Measurements from ENCODE around the gene MCM9. TPM values are rescaled to one million over a fixed set of nuclear protein-coding genes. Genes with fewer than 3 reads are reported as not detected.

Gene MCM9
- total and polyA plus RNA-seq, 11 donors = 2.1 to 8.5 (median 4.8) TPM

DNA sequence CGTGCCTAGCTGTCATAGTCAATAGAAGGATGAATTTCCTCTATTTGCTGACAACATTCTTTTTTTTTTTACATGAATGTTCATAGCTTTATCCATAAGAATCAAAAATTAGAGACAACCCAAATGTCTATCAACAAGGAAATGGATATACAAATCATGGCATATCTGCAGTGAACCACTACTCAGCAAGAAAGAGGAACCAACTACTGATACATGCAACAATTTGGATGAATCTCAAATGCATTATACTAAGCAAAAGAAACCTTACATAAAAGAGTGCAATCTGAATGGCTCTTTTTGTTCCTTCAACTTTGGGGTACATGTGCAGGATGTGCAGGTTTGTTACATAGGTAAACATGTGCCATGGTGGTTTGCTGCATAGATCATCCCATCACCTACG is 17.7 kb upstream of the MCM9 start:
- H3K4me3 ChIP-seq = no peak overlapping the region
- intact Hi-C loops (cut with DNase I) = no loop called here
- TF ChIP-seq, protein P1, sequence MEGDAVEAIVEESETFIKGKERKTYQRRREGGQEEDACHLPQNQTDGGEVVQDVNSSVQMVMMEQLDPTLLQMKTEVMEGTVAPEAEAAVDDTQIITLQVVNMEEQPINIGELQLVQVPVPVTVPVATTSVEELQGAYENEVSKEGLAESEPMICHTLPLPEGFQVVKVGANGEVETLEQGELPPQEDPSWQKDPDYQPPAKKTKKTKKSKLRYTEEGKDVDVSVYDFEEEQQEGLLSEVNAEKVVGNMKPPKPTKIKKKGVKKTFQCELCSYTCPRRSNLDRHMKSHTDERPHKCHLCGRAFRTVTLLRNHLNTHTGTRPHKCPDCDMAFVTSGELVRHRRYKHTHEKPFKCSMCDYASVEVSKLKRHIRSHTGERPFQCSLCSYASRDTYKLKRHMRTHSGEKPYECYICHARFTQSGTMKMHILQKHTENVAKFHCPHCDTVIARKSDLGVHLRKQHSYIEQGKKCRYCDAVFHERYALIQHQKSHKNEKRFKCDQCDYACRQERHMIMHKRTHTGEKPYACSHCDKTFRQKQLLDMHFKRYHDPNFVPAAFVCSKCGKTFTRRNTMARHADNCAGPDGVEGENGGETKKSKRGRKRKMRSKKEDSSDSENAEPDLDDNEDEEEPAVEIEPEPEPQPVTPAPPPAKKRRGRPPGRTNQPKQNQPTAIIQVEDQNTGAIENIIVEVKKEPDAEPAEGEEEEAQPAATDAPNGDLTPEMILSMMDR (IDR thresholded peaks at IDR 0.05) = no peak
- no peak for TF ChIP-seq POLR2A (IDR thresholded peaks at IDR 0.05)
- H3K9me3 ChIP-seq = peaks cover 0 to 19% (median 0%) of the 10 kb centered on the region in 12 donors
- H3K4me1 ChIP-seq = no peaks in the 10 kb centered on the region
- H3K27ac ChIP-seq = no peak overlapping the region
- 94 to 98% (median 97%) methylated on average over 2 of the region's 2 CpGs for WGBS, 4 donors
- H3K36me3 ChIP-seq = no peaks in the 10 kb centered on the region
- DNase-seq = no peak
- ATAC-seq = no peak
- H3K27me3 ChIP-seq = no peaks in the 10 kb centered on the region

DNA sequence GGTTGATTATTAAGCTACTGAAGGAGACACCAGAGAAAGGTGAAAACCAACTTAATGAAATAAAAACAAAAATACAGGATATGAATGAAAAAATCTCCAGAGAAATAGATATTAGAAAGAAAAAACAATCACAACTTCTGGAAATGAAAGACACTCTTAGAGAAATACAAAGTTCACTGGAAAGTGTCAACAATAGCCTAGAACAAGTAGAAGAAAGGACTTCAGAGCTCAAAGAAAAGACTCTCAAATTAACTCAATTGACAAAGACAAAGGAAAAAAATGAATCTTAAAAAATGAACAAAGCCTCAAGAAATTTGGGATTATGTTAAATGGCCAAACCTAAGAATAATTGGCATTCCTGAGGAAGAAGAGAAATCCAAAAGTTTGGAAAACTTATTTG is 10.3 kb upstream of the MCM9 start:
- no peak for DNase-seq
- H3K36me3 ChIP-seq = no peaks in the 10 kb centered on the region
- TF ChIP-seq, protein P1 (IDR thresholded peaks at IDR 0.05) = no peak
- TF ChIP-seq POLR2A (IDR thresholded peaks at IDR 0.05) = no peak
- H3K9me3 ChIP-seq = peaks cover 0 to 70% (median 15%) of the 10 kb centered on the region in 12 donors
- ATAC-seq = no peak
- intact Hi-C loops (cut with DNase I) = no loop called here
- H3K27me3 ChIP-seq = no peaks in the 10 kb centered on the region
- no peaks in the 10 kb centered on the region for H3K4me1 ChIP-seq
- no peak overlapping the region for H3K27ac ChIP-seq
- no peak overlapping the region for H3K4me3 ChIP-seq

DNA sequence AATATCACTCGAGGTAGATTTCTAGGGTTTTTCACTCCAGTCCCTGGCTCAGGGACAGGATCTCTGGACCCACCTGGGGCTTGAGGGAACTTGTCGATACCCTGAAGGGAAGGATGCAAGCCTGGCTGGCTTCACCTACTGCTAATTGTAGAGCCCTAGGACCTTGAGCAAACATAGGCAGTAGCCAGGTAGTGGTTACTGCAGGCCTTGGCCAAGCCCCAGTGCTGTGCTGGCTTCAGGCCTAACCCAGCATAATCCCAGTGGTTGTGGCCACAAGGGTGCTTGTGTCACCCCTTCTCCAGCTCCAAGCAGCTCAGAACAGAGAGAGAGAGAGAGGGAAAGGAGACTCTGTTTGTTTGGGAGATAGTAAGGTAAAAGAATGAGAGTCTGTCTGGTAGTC is 5.8 kb upstream of the MCM9 start:
- ATAC-seq (no peak), DNase-seq (no peak)
- Histone ChIP-seq H3K9me3 (peaks cover 0 to 32% (median 9%) of the 10 kb centered on the region in 12 donors), H3K27me3 (no peaks in the 10 kb centered on the region), H3K27ac (no peak overlapping the region), H3K4me3 (no peak overlapping the region), H3K36me3 (no peaks in the 10 kb centered on the region), H3K4me1 (peaks cover 0 to 13% (median 0%) of the 10 kb centered on the region in 12 donors)
- WGBS, 4 donors = 86 to 97% (median 96%) methylated on average over 2 of the region's 2 CpGs
- no peak for TF ChIP-seq POLR2A (IDR thresholded peaks at IDR 0.05)
- TF ChIP-seq, protein P1 (IDR thresholded peaks at IDR 0.05) = no peak
- intact Hi-C loops (cut with DNase I) = no loop called here

DNA sequence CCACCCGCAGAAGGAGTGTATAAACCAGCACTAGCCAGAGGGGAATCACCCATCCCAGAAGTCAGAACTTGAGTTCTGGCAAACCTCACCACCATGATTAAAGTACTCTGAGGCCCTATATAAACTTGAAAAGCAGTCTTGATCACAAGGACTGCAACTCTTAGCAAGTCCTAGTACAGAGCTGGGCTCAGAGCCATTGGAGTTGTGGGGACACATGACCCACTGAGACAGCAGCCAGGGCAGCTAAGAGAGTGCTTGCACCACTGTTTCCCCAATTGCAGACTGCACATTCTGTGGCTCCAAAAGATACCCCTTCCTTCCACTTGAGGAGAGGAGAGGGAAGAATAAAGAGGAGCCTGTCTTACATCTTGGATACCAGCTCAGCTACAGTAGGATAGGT is 4.7 kb upstream of the MCM9 start:
- ATAC-seq (peak in 3 of 4 donors; percentile 47 to 56 (median 51)), DNase-seq (peak in 4 of 5 donors; percentile 20 to 53 (median 29))
- WGBS, 4 donors = 69 to 100% (median 94%) methylated on average over 1 of the region's 1 CpG
- Histone ChIP-seq H3K9me3 (peaks cover 0 to 22% (median 1%) of the 10 kb centered on the region in 12 donors), H3K27me3 (no peaks in the 10 kb centered on the region), H3K4me1 (peaks cover 0 to 20% (median 2%) of the 10 kb centered on the region in 12 donors), H3K4me3 (no peak overlapping the region), H3K27ac (no peak overlapping the region), H3K36me3 (no peaks in the 10 kb centered on the region)
- no peak for TF ChIP-seq POLR2A (IDR thresholded peaks at IDR 0.05)
- TF ChIP-seq, protein P1 (IDR thresholded peaks at IDR 0.05) = no peak
- intact Hi-C loops (cut with DNase I) = loop anchor here in 1 of 10 donors (5.0 kb wide), 1 partner anchor 47 kb away; the partner anchor contains the start of gene ASF1A

Measured in heart left ventricle (tissue), 16 donors.